PC-3 (cell line): ENCODE data around the gene ZC3H15.

Source experiments
- CTCF ChIP-seq: fragments of 300-600 bp; sonication (generic); conservative IDR thresholded peaks from 2 replicates; pipeline ENCODE4 v1.5.1; 2017; ENCODE audit warnings: antibody characterized with exemption, low read depth, mild to moderate bottlenecking, low read length
- EZH2 ChIP-seq: fragments of 300-600 bp; sonication (generic); IDR thresholded peaks from one replicate; pipeline ENCODE4 v1.6.1; 2017; ENCODE audit warnings: antibody characterized with exemption, mild to moderate bottlenecking, low read length; ENCODE audit not compliant: unreplicated experiment

GRCh38 chr2:186440506-186440905, 45.6 kb upstream of the ZC3H15 start:
- TF ChIP-seq CTCF (no peak), EZH2 (no peak)
